GM12801 (cell line): ENCODE data around the gene CNTNAP5.

Experiments
- TF ChIP-seq, protein P1 (sequence below): IDR thresholded peaks from one replicate; pipeline ENCODE4 v1.5.1; 2011; ENCODE audit warnings: control low read depth; ENCODE audit not compliant: insufficient read length; ENCODE audit errors: extremely low read depth

The CNTNAP5 gene

DNA sequence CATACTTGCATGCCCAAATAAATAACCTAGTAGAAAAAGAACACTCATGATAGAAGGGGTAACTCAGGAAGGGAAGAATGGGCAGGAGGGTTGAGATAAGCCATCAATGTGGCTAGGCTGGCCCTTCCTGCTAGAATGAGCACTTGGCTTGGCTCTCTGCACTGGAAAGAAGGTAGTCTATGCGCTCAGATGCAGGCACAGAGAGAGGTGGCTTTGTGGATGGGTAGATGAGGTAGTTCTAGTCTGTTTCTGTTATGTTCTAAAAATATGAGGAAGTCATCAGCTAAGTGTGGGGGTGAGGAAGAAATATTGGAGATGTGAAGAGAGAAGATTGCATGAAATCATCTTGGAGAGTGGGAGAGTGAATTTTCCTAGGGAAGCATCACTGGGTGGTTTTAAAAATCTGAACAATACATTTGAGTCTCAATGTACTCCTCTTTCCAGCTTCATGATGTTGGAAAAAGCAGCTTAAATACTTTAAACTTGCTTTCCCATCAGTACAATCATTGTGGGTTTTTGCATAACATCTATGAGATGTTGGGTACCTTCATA is 357.1 kb downstream of the CNTNAP5 start:
- TF ChIP-seq, protein P1, sequence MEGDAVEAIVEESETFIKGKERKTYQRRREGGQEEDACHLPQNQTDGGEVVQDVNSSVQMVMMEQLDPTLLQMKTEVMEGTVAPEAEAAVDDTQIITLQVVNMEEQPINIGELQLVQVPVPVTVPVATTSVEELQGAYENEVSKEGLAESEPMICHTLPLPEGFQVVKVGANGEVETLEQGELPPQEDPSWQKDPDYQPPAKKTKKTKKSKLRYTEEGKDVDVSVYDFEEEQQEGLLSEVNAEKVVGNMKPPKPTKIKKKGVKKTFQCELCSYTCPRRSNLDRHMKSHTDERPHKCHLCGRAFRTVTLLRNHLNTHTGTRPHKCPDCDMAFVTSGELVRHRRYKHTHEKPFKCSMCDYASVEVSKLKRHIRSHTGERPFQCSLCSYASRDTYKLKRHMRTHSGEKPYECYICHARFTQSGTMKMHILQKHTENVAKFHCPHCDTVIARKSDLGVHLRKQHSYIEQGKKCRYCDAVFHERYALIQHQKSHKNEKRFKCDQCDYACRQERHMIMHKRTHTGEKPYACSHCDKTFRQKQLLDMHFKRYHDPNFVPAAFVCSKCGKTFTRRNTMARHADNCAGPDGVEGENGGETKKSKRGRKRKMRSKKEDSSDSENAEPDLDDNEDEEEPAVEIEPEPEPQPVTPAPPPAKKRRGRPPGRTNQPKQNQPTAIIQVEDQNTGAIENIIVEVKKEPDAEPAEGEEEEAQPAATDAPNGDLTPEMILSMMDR = no peak

DNA sequence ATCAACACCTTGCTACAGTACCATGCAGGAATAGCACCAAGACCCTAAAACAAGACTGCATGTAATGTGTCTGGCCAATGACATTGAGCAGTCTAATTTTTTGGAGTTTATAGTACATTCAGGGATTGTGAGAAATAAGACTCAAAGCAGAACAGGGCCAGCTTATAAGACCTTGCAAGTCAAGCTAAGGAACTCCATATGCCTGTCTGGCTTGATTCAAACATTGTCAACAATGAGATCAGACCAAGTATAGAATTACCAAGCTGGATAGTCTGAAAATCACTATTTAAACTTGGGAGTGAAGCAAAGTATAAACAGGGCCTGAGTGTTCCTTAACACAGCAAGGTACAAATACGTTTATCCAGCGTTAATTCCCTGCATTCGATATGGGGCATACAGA is 370.9 kb downstream of the CNTNAP5 start:
- TF ChIP-seq, protein P1 = no peak

DNA sequence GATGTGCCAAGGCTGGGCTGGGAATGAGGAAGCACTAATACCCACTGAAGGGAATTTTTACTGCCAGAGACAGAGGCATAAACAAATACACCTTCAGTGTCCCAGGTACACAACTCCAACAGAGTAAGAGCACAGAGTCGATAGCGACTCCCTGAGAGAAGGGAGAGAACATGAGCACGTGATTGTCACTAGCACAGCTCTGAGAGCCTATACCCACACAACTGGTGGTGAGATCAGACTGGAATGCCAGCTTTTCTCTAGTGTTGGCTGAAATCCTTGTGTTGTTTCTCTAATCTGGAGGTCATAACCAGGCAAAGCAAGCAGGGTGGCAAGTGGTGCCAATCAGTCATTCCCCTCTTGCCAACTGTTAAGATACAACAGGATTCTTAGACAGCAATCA is 377.2 kb downstream of the CNTNAP5 start:
- TF ChIP-seq, protein P1 = no peak

DNA sequence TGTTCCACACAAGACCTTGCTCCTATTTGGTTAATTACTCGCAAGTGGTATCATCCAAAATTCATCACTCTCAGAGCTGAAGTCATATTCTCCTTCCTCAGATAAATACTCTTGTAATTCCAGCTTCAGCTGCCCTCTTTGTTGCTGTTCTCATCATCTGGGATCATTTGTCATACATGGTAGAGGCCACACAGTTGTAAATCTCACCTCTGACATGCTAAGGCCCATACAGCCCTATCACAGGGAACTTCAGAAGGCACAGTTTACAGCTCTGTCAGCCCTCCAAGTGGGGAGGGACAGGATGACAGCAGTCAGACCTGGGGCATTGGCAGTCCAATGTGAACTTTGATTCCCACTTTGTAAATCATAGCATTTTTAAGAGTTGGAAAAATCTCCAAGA is 399.0 kb downstream of the CNTNAP5 start:
- TF ChIP-seq, protein P1 = no peak

DNA sequence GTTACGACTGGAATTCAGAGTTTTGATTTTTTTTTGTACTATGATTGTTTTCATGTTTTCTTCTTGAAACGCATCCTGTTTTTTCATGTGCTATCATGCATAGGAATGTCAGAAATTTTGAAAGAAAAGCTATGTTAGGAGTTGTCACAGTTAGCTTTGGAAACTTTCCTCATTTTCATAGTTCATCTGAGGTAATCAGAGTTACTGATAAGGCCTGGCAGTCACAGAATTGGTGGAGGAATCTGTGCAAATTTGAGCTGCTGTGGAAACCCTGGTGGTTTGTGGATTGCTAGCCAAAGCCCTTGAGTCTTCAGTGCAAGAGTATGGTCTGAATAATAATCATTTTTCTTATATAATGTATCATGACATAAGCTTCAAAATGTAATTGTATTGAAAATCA is 401.0 kb downstream of the CNTNAP5 start:
- TF ChIP-seq, protein P1 = no peak

DNA sequence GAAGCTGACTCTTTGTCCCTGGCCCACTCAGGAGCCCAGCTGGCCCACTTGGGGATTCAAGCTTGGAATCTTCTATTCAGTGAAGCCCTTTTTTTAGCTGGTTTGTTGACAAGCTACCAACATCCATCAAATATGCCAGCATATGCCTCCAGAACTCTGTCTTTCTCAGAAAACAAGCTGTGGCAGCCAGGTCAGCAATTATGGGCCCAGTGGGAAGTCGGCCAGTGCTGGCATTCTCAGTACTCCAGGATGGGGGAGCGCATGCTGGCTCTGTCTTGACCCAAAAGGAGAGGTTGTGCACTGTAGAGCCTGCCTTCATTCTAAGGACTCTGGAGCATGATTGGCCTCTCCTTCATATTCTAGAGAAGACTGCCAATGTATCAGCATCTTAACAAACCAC is 401.5 kb downstream of the CNTNAP5 start:
- TF ChIP-seq, protein P1 = no peak

DNA sequence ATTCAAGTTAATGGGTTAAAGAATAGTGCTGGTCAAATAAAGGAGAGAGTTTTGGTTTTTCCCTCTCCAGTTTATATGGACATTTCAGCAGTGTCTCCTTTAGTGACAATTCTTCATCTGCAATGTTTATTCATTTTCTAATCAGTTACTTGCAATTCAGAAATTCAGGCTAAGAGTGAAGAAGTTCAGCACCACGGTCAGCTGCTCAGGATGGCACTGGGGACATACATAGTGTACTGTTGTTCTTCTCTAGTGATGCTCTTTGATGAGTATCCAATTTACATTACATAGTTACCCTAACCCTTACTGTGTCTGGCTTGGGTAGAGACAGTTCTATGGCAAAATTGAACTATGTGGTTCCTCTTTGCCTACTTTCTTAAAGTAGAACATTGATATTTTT is 412.7 kb downstream of the CNTNAP5 start:
- TF ChIP-seq, protein P1 = no peak
